GM19193 (cell line): ENCODE measurements around the gene SUFU.

Source experiments
- POLR2A ChIP-seq: IDR thresholded peaks from 4 replicates; pipeline ENCODE4 v1.6.1; 2011; ENCODE audit not compliant: insufficient read depth, insufficient read length; ENCODE audit errors: extremely low read depth

The SUFU gene

DNA sequence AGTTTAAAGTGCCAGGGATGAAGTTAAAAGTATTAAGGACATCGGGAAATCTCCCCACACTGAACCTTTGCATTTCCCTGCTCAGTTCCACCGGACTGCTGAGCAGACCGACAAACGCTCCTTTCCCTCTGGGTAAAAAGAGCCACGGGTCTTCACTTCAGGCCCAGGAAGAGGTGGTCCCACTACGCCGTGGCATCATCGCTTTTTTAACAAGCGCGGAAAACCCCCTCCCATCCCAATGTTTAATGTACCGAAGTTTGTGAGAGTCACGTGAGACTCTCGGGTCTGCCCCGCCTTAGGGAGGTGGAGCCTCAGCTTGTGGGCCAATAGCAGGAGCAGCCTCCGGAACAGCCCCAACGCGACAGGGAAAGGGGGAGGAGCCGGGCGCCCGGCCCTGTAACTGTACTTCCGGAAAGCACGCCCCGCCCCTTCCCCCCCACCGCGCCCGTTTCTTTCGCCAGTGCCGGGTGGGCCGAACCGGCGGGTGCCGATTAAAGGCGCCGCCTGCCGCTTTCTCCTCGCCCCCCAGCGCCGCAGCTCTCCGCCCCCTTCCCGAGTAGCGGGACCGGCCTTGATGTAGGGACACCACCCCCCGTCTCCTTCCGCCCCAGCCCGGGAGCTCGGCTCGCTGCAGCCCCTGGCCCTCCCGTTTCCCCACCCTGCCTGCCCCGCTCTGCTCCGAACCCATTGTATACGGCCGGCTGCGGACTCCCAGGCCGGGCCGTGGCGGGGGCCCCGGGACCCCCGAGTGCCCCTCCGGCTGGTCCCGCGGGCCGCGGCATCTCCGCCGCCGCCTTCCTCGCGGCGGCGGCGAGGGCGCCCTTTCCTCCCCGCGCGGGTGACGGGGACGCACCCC, 138.3 kb downstream of the SUFU start:
- TF ChIP-seq POLR2A: peak; percentile 73

DNA sequence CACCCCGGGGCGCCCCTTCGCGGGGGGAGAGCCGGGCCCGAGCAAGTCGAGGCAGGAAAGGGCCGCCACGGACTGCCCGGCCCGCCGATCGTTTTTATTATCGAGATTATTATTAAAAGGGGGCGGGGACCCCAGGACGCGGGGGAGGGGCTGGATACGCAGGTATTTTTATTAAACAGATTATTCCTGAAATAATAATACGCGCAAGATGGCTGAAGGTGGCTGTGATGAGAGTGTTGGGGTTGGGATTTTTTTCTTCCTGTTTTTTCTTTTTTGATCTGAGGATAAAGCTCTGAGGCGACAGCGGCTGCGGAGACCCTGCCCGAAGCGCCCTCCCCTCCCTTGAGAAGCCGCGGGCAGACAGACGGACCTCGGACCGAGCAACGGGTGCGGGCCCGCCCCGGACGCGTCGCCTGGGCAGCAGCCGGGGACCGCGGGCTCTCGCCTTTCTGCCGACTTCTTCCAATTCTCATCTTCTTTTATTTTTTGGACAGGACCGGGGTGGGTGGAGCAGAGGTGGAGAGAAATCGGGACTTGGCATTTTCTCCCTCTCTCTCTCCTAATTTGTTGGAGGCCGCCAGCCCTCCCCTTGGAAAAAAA, 139.1 kb downstream of the SUFU start:
- no peak for TF ChIP-seq POLR2A

DNA sequence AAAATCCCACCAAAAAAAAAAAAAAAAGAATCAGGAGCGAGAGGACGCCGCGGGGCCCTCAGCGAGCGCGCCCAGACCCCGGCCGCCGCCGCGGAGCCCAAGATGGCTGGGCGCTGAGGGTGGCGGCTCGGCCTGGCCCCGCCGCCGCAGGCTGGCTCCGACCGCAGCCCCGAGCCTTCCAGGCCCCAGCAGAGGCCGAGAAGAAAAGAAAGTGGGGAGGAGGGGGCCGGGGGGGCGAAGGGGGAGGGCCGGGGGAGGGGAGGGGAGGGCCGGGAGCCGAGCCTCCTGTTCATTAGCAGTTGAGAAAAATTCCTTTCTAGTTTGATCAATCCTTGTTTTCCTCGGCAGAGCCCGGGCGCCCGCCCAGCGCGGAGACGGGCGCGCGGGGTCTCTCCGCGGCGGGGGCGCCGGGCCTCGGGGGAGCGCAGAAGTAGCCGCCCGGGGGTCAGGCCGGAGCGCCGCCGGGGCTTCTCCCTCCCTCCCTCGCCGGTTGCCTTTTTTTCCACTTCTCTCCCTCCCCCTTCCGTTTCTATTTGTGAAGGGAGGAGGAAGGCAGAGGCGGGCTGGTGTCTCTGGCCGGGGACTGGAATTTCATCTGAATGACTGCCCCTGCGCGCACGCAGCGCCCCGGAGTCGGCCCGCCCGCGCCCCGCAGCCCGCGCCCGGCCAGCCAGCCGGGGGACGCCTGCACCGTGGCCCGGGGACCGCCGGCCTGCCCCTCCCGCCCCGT, 139.7 kb downstream of the SUFU start:
- no peak for TF ChIP-seq POLR2A

DNA sequence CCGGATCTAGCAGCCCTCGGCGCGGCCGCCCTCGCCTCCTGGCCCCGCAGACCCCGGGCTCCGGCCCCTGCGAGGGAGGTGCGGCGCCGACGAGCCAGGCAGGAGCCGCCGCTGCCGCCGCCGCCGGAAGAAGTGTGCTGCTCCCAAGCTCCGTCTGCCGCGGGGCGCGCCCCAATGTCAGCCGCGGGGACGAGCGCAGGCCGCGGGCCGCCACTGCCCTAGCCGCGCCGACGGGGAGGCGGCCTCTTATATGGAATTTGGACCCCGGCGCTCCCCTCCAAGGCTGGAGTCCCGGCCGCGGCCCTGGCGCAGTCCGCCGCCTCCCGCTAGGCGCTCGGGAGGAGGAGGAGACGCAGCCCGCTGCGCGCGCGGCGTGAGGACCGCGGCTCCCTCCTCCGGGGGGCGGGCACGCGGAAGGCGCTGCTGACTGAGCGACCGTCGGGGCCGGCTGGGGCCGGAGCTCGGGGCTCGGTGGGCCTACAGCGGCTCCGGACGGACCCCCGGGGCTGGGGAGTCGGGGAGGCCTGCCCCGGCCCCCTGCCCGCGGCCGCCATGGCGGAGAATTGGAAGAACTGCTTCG, 140.4 kb downstream of the SUFU start, which contains the start of gene TRIM8:
Gene TRIM8 (plus strand): TSS at position 414 of the 580 bp plus-strand sequence. CDS start 139 bp downstream, at position 553.
- TF ChIP-seq POLR2A: peak; percentile 47

DNA sequence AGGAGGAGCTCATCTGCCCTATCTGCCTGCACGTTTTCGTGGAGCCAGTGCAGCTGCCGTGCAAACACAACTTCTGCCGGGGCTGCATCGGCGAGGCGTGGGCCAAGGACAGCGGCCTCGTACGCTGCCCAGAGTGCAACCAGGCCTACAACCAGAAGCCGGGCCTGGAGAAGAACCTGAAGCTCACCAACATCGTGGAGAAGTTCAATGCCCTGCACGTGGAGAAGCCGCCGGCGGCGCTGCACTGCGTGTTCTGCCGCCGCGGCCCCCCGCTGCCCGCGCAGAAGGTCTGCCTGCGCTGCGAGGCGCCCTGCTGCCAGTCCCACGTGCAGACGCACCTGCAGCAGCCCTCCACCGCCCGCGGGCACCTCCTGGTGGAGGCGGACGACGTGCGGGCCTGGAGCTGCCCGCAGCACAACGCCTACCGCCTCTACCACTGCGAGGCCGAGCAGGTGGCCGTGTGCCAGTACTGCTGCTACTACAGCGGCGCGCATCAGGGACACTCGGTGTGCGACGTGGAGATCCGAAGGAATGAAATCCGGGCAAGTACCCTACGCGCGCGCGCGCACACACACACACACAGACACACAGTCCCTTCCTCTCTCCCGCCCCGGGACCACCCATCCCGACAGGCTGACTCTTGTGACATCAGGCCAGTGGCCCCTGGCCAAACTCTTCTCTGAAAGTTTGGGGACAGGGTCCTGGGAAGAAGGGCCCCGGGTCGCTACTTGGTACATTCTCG, 141.0 kb downstream of the SUFU start:
- peak; percentile 58 for TF ChIP-seq POLR2A

DNA sequence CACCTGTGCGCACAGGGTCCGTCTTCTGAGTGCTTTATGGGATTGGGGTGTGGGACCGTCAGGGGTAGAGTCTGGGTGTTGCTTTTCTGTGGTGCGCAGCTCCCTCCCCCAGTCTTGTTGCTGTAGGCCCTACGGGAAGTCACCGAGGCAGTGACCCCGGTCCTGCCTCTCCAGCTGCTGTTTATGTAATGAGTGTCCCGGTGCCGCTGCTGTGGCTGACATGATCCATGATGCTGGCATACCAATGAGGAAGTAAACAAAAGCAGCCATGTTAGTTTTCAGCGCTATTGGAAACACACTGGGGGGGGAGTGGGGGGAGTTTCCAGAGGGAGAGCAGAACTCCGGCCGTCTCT, 141.6 kb downstream of the SUFU start:
- peak; percentile 24 for TF ChIP-seq POLR2A

DNA sequence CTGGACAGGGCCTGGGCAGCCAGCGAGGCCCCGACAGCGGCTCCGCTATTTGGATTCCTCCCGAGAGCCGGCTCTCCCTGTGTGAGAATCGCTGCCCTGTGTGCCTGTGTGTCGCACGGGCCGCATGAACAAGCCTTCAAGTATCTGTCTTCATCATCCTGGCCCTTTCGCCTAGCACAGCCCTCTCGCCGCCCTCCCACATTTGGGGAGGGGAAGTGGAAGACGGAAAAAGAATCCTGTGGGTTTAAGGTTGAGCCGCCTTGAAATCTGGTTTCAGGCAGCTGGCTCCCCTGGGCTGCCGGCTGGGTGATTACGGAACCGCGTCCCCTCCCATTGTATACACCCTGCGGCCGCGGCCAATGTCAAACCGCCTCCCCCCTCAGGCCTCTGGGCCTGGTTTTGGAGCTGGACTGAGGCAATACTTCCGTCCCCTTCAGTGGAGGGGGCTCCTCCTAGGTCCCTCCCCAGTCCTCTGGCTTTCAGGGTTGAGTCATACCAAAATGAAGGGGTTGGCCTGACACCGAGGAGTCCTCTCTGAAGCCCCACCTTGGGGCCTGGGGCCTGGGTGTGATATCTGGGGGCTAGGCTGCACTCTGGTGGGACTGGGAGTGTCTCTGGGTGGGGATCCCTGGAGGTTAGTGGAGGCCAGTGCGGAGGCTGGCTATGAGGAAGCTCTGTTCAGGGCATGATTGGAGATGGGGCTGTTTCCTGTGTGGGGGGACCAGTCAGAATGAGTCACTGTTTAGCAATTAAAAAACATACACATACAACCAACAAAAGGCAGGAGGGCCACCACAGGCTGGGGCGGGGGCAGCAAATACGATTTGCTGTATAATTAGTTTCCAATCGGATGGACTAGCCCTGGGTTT, 142.2 kb downstream of the SUFU start:
- peak; percentile 78 for TF ChIP-seq POLR2A

DNA sequence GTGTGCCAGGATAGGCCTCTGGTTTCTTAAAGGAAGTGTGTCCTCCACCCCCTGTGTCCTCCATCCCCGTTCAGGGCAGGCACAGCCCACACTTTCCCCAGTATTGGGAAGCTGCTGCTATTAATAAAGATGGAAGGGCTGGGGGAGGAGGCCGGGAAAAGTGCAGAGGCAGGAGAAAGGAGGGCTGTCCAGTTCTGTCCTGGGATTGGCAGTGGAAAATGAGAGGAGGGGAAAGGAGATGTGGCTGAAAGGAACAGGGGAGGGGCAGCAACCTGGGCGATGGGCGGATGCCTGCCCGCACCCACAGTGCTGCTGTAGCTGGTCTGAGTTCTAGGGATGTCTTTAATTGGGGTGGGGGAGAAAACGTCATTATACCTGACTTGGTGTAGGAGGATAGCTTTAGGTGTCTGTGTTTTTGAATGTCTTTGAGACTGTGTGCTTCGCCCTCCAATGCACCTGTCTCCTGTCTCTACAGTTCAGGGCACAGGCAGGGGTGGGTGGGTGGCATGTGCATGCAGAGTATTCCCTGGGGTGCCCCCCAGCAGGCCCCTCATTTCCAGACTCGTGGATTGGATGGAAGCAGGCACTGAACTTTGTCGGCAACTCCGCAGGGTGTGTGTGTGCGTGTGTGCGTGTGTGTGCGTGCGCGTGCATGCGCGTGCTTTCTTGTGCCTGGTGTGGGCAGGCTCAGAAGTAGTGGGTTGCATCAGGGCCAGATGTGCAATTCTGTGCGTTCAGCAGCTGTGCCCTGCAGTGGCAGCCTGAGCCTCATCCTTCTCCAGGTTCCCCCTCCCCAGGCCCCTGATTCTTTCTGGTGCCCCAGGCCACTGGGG, 143.1 kb downstream of the SUFU start:
- TF ChIP-seq POLR2A: peak; percentile 13

DNA sequence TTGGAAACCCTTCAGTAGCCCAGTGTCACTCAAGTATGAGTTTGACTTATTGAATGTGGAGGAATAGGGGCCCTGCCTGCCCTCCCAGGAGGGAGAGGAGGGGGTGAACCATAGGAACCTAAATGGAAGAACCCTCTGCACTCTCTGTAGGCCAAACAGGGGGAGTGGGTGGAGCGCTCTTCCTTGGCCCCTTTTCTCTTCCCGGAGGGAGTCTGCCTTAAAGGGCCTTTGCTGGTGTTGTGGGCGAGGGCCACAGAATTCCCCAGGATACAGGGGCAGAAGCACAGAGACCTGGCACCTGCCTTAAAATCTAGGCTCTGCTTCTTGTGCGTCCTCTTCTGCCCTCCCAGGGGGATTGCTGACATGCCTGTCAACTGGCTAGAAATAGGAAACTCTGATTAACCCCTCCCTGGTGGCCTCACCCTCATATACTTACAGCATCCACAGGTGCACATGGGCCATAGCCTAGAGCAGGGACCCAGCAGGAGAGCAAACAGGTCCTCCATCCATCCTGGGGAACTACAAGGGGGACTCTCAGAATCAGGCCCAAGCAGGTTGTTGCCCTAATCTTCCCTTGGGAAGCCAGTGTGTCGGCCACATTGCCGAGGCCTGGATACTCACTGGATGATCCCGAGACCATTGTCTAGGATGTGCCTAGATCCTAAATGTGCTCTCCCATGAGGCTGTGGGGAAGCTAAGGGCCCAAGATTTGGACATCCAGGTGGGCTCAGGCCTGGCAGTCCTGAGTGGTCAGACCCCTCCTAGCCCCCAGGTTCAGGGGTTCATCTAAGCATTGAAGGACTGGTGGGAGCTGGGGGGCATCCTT, 143.9 kb downstream of the SUFU start:
- no peak for TF ChIP-seq POLR2A

DNA sequence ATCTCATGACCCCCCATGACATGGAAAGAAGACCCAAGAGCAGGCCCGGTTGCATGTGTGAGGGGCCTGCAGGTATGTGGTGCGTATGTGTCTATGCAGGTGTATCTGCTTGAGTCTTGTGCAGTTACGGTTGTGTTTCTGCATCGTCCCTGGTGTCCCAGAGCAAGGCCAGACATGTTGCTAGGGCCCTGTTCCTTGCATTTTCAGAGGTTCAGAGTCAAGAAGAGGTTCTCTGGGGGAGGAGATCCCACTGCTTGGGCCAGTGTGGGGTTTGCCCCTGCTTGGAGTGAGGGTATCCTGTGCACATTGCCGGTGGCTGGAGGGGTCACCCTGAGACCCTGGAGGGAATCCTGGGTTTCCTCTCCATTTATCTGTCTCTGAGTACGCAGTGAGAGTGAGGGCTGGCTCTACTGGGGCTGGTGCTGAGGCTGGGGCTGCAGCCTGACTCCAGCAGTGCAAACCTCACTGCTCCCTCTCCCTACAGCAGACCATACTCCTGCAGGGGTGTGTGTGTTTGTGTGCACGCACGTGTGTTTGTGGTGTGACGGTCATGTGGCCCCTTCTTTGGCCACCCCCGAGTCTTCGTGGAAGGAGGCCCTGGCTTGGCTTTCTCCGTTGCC, 144.6 kb downstream of the SUFU start:
- no peak for TF ChIP-seq POLR2A
